Caco-2 (cell line): ENCODE data around the gene RFX2. TPM values are rescaled to one million over a fixed set of nuclear protein-coding genes. Genes with fewer than 3 reads are reported as not detected.
"Not testable (repeated sequence)": the region's sequence is repeated elsewhere in the genome, so short reads cannot be mapped to it uniquely, and the experiment has no call there.

Experiments
- BruUV-seq: library from RNA; stranded (reverse); fragments of 400-500 nt; replicated peaks from 2 replicates; lab custom pipeline; 2021; lab: Mats Ljungman, UMichigan
- CTCF ChIA-PET: fragments of 300-600 bp; sonication (Branson Sonifier 250); formaldehyde crosslinking; loops from one replicate; lab custom pipeline; 2022; ENCODE audit warnings: antibody characterized with exemption; lab: Charles Lee
- POLR2A ChIA-PET: fragments of 300-600 bp; sonication (Branson Sonifier 250); formaldehyde crosslinking; loops from one replicate; lab custom pipeline; 2022; ENCODE audit warnings: antibody characterized with exemption; lab: Charles Lee
- DNase-seq, 2 experiments: peaks; one replicate each; pipeline versions ENCODE4 v3.0.0 to v3.0.0-alpha.2; 2020 to 2022
- H3K27me3 ChIP-seq: replicated peaks from 2 replicates; pipeline ENCODE4 v1.6.0; 2011; ENCODE audit warnings: low read length; ENCODE audit not compliant: control insufficient read depth, insufficient read depth
- H3K36me3 ChIP-seq: 2 replicates; pipeline ENCODE4 v1.5.1; 2011; ENCODE audit warnings: low read length; ENCODE audit not compliant: control insufficient read depth, insufficient read depth
- H3K4me1 ChIP-seq: fragments of 250-450 bp; sonication (Bioruptor Pico); 2 replicates; pipeline ENCODE4 v1.5.1; 2020; ENCODE audit warnings: mild to moderate bottlenecking
- H3K4me3 ChIP-seq: 2 replicates; pipeline ENCODE4 v1.5.1; 2011; ENCODE audit warnings: low read depth, mild to moderate bottlenecking, control low read depth, low read length
- H3K9me3 ChIP-seq: fragments of 250-450 bp; sonication (Bioruptor Pico); 2 replicates; pipeline ENCODE4 v1.5.1; 2020; ENCODE audit warnings: mild to moderate bottlenecking, moderate library complexity
- H3K27ac Mint-ChIP-seq: one replicate; pipeline ENCODE4 v1.8.0; 2022; ENCODE audit warnings: mixed read lengths; ENCODE audit not compliant: unreplicated experiment
- H3K27me3 Mint-ChIP-seq: one replicate; pipeline ENCODE4 v1.8.0; 2022; ENCODE audit warnings: mixed read lengths; ENCODE audit not compliant: insufficient read depth, unreplicated experiment
- H3K36me3 Mint-ChIP-seq: one replicate; pipeline ENCODE4 v1.8.0; 2022; ENCODE audit warnings: mild to moderate bottlenecking, mixed read lengths; ENCODE audit not compliant: insufficient read depth, unreplicated experiment
- H3K4me1 Mint-ChIP-seq: one replicate; pipeline ENCODE4 v1.8.0; 2022; ENCODE audit warnings: low read depth, mixed read lengths; ENCODE audit not compliant: unreplicated experiment
- H3K4me3 Mint-ChIP-seq: one replicate; pipeline ENCODE4 v1.8.0; 2022; ENCODE audit warnings: mild to moderate bottlenecking, moderate library complexity, mixed read lengths; ENCODE audit not compliant: unreplicated experiment
- H3K9me3 Mint-ChIP-seq: one replicate; pipeline ENCODE4 v1.8.0; 2022; ENCODE audit warnings: mixed read lengths; ENCODE audit not compliant: unreplicated experiment
- CTCF ChIP-seq, 2 experiments: fragments of 200-600 bp in 1 of 2; IDR thresholded peaks; 1 replicate in 1 of 2; 2 replicates in 1 of 2; pipeline versions ENCODE4 v1.5.1 to v1.8.0; 2011 to 2022; ENCODE audit warnings: antibody characterized with exemption in 1 of 2, control low read depth in 1 of 2, inconsistent platforms in 1 of 2, low read depth in 1 of 2, low read length in 1 of 2, mild to moderate bottlenecking in 1 of 2, moderate library complexity in 1 of 2; ENCODE audit not compliant: insufficient read depth in 1 of 2, severe bottlenecking in 1 of 2, unreplicated experiment in 1 of 2
- intact Hi-C: fragments of 100-400 bp; cut with micrococcal nuclease; formaldehyde crosslinking; loops from one replicate; pipeline ENCODE4 v1.10.0; 2022; ENCODE audit not compliant: unreplicated experiment
- total RNA-seq: library from RNA; stranded (reverse); gene quantifications from 2 replicates; pipeline ENCODE4 v1.2.3, GENCODE V29; 2022

The RFX2 gene
- total RNA-seq, 1 experiment from 2014 or later, result 9.3 TPM

- no TSS peak for BruUV-seq
- Histone ChIP-seq H3K9me3 (no peaks in the 10 kb centered on the region), H3K4me3 (peak overlapping the region; percentile 52), H3K36me3 (no peaks in the 10 kb centered on the region), H3K4me1 (0 out of 2 replicates have a peak, but pooled peaks cover 4% of the 10 kb centered on the region), H3K27me3 (no peaks in the 10 kb centered on the region)
- peaks cover 24% of the 10 kb centered on the region for H3K4me1 Mint-ChIP-seq
- no peaks in the 10 kb centered on the region for H3K9me3 Mint-ChIP-seq
- intact Hi-C loops, result no loop called here
- ChIA-PET POLR2A (interaction anchor here (0.6 to 0.7 kb wide), 3 partner anchors 17 to 147 kb away, joined by 3 to 4 read pairs (median 4); no protein-coding TSS in a partner anchor), CTCF (no interaction called here)
- no peak for TF ChIP-seq CTCF (IDR thresholded peaks at IDR 0.05; ENCODE audit: insufficient read depth in 1 of 2, low read depth in 1 of 2, low read length in 1 of 2, severe bottlenecking in 1 of 2, unreplicated experiment in 1 of 2)
- no peaks in the 10 kb centered on the region for H3K27me3 Mint-ChIP-seq
- peak overlapping the region; percentile 81 for H3K4me3 Mint-ChIP-seq
- peak overlapping the region; percentile 79 for H3K27ac Mint-ChIP-seq
- H3K36me3 Mint-ChIP-seq, result peaks cover 16% of the 10 kb centered on the region
- DNase-seq, result peak; percentile 37 to 39
Measured at GRCh38 chr19:6108721-6109633, 1.3 kb downstream of the RFX2 start.

GRCh38 chr19:6106643-6107294 is 3.5 kb downstream of the RFX2 start:
- BruUV-seq, CTCF ChIA-PET, H3K9me3 ChIP-seq, DNase-seq, H3K4me3 Mint-ChIP-seq, H3K4me1 ChIP-seq, H3K27me3 Mint-ChIP-seq, intact Hi-C loops, H3K4me3 ChIP-seq, H3K27ac Mint-ChIP-seq, H3K27me3 ChIP-seq, H3K36me3 ChIP-seq, H3K9me3 Mint-ChIP-seq, POLR2A ChIA-PET: not testable (repeated sequence)
- peaks cover 16% of the 10 kb centered on the region for H3K36me3 Mint-ChIP-seq
- peaks cover 24% of the 10 kb centered on the region for H3K4me1 Mint-ChIP-seq

- H3K4me3 ChIP-seq, result no peak overlapping the region
- H3K4me1 ChIP-seq, result 0 out of 2 replicates have a peak, but pooled peaks cover 4% of the 10 kb centered on the region
- H3K9me3 Mint-ChIP-seq, result no peaks in the 10 kb centered on the region
- peaks cover 20% of the 10 kb centered on the region for H3K4me1 Mint-ChIP-seq
- no TSS peak for BruUV-seq
- H3K36me3 ChIP-seq, result no peaks in the 10 kb centered on the region
- no peak for DNase-seq
- no peaks in the 10 kb centered on the region for H3K9me3 ChIP-seq
- TF ChIP-seq CTCF (IDR thresholded peaks at IDR 0.05; ENCODE audit: insufficient read depth in 1 of 2, low read depth in 1 of 2, low read length in 1 of 2, severe bottlenecking in 1 of 2, unreplicated experiment in 1 of 2), result no peak
- no peak overlapping the region for H3K4me3 Mint-ChIP-seq
- no peaks in the 10 kb centered on the region for H3K27me3 ChIP-seq
- ChIA-PET CTCF (interaction anchor here (0.7 kb wide), 1 partner anchor 175 kb away, joined by 3 read pairs; no protein-coding TSS in a partner anchor), POLR2A (interaction anchor here (0.6 kb wide), 1 partner anchor 90 kb away, joined by 3 read pairs; no protein-coding TSS in a partner anchor)
- no peak overlapping the region for H3K27ac Mint-ChIP-seq
- intact Hi-C loops, result no loop called here
- H3K27me3 Mint-ChIP-seq, result no peaks in the 10 kb centered on the region
- peaks cover 11% of the 10 kb centered on the region for H3K36me3 Mint-ChIP-seq
Measured at GRCh38 chr19:6105444-6105843, 4.9 kb downstream of the RFX2 start.
